Measurements from ENCODE around the gene FBLN5. TPM values are rescaled to one million over a fixed set of nuclear protein-coding genes. Genes with fewer than 3 reads are reported as not detected.

Gene FBLN5
- total RNA-seq, 3 donors from 2014 or later, result 6.1 to 56.7 (median 18.6) TPM

DNA sequence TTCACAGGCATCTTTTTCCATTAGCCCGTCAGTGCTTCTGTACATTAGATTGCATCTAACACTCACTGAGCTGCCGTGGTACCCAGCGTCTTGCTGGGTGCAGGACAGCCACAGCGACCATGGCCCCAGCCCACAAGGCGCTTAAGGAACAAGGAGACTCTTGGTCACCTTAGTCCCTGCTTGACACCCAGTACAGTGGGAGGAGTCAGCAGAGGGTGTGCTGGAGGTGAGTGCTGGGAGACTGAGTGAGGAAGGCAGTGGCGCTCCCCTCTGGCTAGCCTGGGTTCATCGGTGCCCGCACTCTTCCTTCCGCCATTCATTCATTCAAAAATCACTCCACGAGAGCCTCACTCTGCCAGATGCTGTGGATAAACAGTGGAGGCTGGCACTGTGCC lies 21.8 kb downstream of the FBLN5 start:
- intact Hi-C loops (cut with DNase I, micrococcal nuclease), result no loop called here
- H3K36me3 ChIP-seq (ENCODE audit: low read depth), result no peaks in the 10 kb centered on the region
- H3K4me3 ChIP-seq, result no peak overlapping the region
- TF ChIP-seq CTCF (IDR thresholded peaks at IDR 0.05), result no peak
- ATAC-seq (no peak), DNase-seq (no peak)
- H3K4me1 ChIP-seq (ENCODE audit: low read depth), result no peaks in the 10 kb centered on the region
- H3K9me3 ChIP-seq, result no peaks in the 10 kb centered on the region

DNA sequence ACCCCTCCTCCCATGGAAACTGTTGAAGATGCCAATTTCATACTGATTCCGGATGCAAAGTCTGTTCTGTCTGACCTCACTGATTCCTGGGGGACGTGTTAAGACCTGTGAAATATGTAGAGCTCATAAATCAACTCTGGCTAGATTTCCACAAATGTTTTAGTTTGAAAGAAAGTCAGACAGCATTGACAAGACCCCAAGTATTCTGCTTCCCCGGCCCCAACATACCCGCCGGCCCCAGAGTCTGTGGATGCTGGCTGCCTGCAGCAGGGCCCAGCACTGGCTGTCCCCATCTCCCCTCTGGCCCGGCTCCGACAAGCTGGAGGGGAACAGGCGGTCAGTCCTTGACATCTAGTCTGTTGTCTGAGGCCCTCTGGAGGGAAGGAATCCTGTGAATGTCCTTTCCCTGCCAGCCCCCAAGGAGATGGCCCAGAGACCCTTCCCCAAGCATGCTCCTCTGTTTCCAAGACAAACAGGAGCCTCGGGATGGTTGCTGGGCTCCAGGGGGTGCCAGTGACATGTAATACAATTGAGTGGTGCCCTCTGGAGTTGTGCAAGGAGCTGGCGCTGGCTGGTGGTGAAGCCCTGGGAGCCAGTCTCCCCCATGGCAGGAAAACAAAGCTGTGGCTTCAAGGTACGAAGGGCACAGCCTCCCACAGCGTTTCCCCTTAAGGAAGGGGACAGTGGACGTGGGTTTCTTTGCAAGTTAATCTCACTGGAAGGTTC lies 22.3 kb downstream of the FBLN5 start:
- no peak for DNase-seq
- no peak for TF ChIP-seq CTCF (IDR thresholded peaks at IDR 0.05)
- no peak overlapping the region for H3K4me3 ChIP-seq
- intact Hi-C loops (cut with DNase I, micrococcal nuclease), result no loop called here
- no peaks in the 10 kb centered on the region for H3K4me1 ChIP-seq (ENCODE audit: low read depth)
- no peaks in the 10 kb centered on the region for H3K36me3 ChIP-seq (ENCODE audit: low read depth)
- no peak for ATAC-seq
- H3K9me3 ChIP-seq, result no peaks in the 10 kb centered on the region

GRCh38 chr14:91920526-91920925 lies 27.0 kb downstream of the FBLN5 start:
- Histone ChIP-seq H3K4me3 (no peak overlapping the region), H3K9me3 (no peaks in the 10 kb centered on the region), H3K4me1 (ENCODE audit: low read depth) (no peaks in the 10 kb centered on the region), H3K36me3 (ENCODE audit: low read depth) (no peaks in the 10 kb centered on the region)
- DNase-seq (no peak), ATAC-seq (no peak)
- intact Hi-C loops (cut with DNase I, micrococcal nuclease), result no loop called here
- TF ChIP-seq CTCF (IDR thresholded peaks at IDR 0.05), result no peak

GRCh38 chr14:91919814-91920213 lies 27.7 kb downstream of the FBLN5 start:
- DNase-seq, result no peak
- TF ChIP-seq CTCF (IDR thresholded peaks at IDR 0.05), result no peak
- no peaks in the 10 kb centered on the region for H3K9me3 ChIP-seq
- no peaks in the 10 kb centered on the region for H3K36me3 ChIP-seq (ENCODE audit: low read depth)
- intact Hi-C loops (cut with DNase I, micrococcal nuclease), result no loop called here
- ATAC-seq, result no peak
- H3K4me1 ChIP-seq (ENCODE audit: low read depth), result no peaks in the 10 kb centered on the region
- no peak overlapping the region for H3K4me3 ChIP-seq

DNA sequence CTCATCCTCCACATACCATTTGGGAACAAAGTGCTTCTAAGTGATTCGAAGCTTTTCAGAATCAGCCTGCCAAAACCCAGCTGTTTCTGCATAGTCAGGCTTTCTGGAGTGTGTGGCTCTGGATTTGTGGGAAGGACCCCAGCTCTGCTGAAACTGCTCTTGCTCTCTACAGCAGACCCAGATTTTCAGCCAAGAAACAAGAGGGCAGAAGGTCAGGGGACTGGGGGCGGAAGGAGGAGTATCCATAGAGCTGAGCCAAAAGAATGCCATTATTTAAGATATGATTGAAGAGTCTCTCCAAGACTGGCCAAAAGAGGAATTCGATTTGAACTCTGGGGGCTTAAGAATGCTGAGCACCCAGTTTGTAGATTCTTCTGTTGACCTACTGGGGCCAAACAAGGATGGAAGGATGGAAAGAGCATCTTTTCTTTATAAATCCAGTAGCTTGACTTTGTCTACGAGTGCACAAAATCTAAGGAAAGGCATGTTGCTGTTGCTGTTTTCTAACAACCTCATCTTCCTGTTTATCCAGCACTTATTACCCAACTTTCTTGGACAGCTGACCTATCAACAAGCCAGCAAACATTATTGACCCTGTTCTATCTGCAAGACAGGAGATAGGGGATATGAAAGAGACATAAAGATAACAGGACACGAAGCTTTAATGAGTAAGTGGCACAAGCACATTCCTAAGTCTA lies 29.2 kb downstream of the FBLN5 start:
- ATAC-seq (peak; percentile 18), DNase-seq (no peak)
- no peak for TF ChIP-seq CTCF (IDR thresholded peaks at IDR 0.05)
- Histone ChIP-seq H3K36me3 (ENCODE audit: low read depth) (no peaks in the 10 kb centered on the region), H3K4me1 (ENCODE audit: low read depth) (no peaks in the 10 kb centered on the region), H3K9me3 (no peaks in the 10 kb centered on the region), H3K4me3 (no peak overlapping the region)
- intact Hi-C loops (cut with DNase I, micrococcal nuclease), result no loop called here

All from mucosa of descending colon (tissue), 3 donors.